Calu3 (cell line): ENCODE results near the gene CCDC59. TPM values are rescaled to one million over a fixed set of nuclear protein-coding genes. Genes with fewer than 3 reads are reported as not detected.

Experiments used
- BruUV-seq: library from RNA; stranded (reverse); fragments of 400-500 nt; replicated peaks from 2 replicates; lab custom pipeline; 2021; lab: Mats Ljungman, UMichigan
- CTCF ChIA-PET: fragments of 300-600 bp; sonication (Branson Sonifier 250); formaldehyde crosslinking; loops from one replicate; lab custom pipeline; 2022; ENCODE audit warnings: antibody characterized with exemption; lab: Charles Lee
- DNase-seq: peaks from one replicate; pipeline ENCODE4 v3.0.0; 2022
- H3K27ac Mint-ChIP-seq: one replicate; pipeline ENCODE4 v1.8.0; 2022; ENCODE audit warnings: mixed read lengths; ENCODE audit not compliant: unreplicated experiment
- H3K27me3 Mint-ChIP-seq: one replicate; pipeline ENCODE4 v1.8.0; 2022; ENCODE audit warnings: mixed read lengths; ENCODE audit not compliant: unreplicated experiment
- H3K36me3 Mint-ChIP-seq: one replicate; pipeline ENCODE4 v1.8.0; 2022; ENCODE audit warnings: mild to moderate bottlenecking, moderate library complexity, mixed read lengths; ENCODE audit not compliant: insufficient read depth, unreplicated experiment
- H3K4me1 Mint-ChIP-seq: one replicate; pipeline ENCODE4 v1.8.0; 2022; ENCODE audit warnings: mild to moderate bottlenecking, low read depth, mixed read lengths; ENCODE audit not compliant: unreplicated experiment
- H3K4me3 Mint-ChIP-seq: one replicate; pipeline ENCODE4 v1.8.0; 2022; ENCODE audit warnings: mild to moderate bottlenecking, low read depth, moderate library complexity, mixed read lengths; ENCODE audit not compliant: unreplicated experiment
- H3K9me3 Mint-ChIP-seq: one replicate; pipeline ENCODE4 v1.8.0; 2022; ENCODE audit warnings: low read depth, mixed read lengths; ENCODE audit not compliant: unreplicated experiment
- CTCF ChIP-seq: fragments of 200-600 bp; IDR thresholded peaks from one replicate; pipeline ENCODE4 v1.8.0; 2022; ENCODE audit warnings: antibody characterized with exemption; ENCODE audit not compliant: unreplicated experiment
- intact Hi-C: fragments of 100-400 bp; cut with micrococcal nuclease; formaldehyde crosslinking; loops from one replicate; pipeline ENCODE4 v1.10.0; 2022; ENCODE audit not compliant: unreplicated experiment
- total RNA-seq: library from RNA; stranded (reverse); gene quantifications from 2 replicates; pipeline ENCODE4 v1.2.3, GENCODE V29; 2022

The CCDC59 gene
- total RNA-seq, 1 experiment from 2014 or later: 55.8 TPM

- no peak for TF ChIP-seq CTCF
- CTCF ChIA-PET: interaction anchor here (0.6 to 1.8 kb wide), 13 partner anchors 13 to 714 kb away, joined by 3 to 8 read pairs (median 3); no protein-coding TSS in a partner anchor
- H3K27me3 Mint-ChIP-seq: no peaks in the 10 kb centered on the region
- BruUV-seq: TSS peak; percentile 37
- peak overlapping the region; percentile 100 for H3K27ac Mint-ChIP-seq
- H3K4me1 Mint-ChIP-seq: peaks cover 17% of the 10 kb centered on the region
- H3K9me3 Mint-ChIP-seq: no peaks in the 10 kb centered on the region
- H3K4me3 Mint-ChIP-seq: peak overlapping the region; percentile 94
- intact Hi-C loops: loop anchor here (1.0 to 10.0 kb wide), 2 partner anchors 714 to 903 kb away; no protein-coding TSS in a partner anchor
- peaks cover 54% of the 10 kb centered on the region for H3K36me3 Mint-ChIP-seq
- DNase-seq: no peak
These were observed 365 bp downstream of the CCDC59 start for GRCh38 chr12:82357845-82358199.

DNA sequence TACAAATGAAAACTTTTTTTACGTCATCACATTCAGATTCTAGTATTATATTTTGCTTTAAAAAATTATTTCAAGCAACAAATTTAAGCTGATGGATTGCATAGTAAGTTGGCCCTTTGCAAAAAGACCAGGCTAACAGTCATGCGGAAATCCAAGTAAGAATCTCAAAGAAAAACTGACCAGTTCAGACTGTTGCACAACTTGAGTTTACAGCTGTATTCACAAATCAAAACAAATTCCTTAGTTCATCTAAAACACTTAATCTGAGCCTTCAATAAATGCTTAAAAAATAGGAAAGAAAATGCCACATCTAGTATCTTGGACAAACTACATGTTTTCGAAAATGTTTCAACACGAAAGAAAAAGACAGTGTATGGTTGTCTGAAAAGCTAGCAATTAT is 847 bp downstream of the CCDC59 start:
- Mint-ChIP-seq H3K9me3 (no peaks in the 10 kb centered on the region), H3K27me3 (no peaks in the 10 kb centered on the region), H3K27ac (peak overlapping the region; percentile 100), H3K36me3 (peaks cover 54% of the 10 kb centered on the region), H3K4me3 (peak overlapping the region; percentile 94), H3K4me1 (peaks cover 17% of the 10 kb centered on the region)
- intact Hi-C loops: loop anchor here (10.0 kb wide), 1 partner anchor 903 kb away; no protein-coding TSS in a partner anchor
- DNase-seq: no peak
- CTCF ChIA-PET: interaction anchor here (1.8 kb wide), 1 partner anchor 54 kb away, joined by 8 read pairs; no protein-coding TSS in a partner anchor
- TF ChIP-seq CTCF: no peak
- no TSS peak for BruUV-seq

- Mint-ChIP-seq H3K27ac (no peak overlapping the region), H3K36me3 (peaks cover 26% of the 10 kb centered on the region), H3K27me3 (no peaks in the 10 kb centered on the region), H3K9me3 (no peaks in the 10 kb centered on the region), H3K4me1 (peaks cover 8% of the 10 kb centered on the region), H3K4me3 (no peak overlapping the region)
- no peak for DNase-seq
- TF ChIP-seq CTCF: no peak
- BruUV-seq: no TSS peak
- intact Hi-C loops: loop anchor here (10.0 kb wide), 1 partner anchor 897 kb away; no protein-coding TSS in a partner anchor
- CTCF ChIA-PET: interaction anchor here (0.6 to 0.7 kb wide), 5 partner anchors 10 to 534 kb away, joined by 3 to 4 read pairs (median 3); partner anchors contain the start of gene TMTC2
These were observed 6.8 kb downstream of the CCDC59 start for GRCh38 chr12:82351390-82351789.

DNA sequence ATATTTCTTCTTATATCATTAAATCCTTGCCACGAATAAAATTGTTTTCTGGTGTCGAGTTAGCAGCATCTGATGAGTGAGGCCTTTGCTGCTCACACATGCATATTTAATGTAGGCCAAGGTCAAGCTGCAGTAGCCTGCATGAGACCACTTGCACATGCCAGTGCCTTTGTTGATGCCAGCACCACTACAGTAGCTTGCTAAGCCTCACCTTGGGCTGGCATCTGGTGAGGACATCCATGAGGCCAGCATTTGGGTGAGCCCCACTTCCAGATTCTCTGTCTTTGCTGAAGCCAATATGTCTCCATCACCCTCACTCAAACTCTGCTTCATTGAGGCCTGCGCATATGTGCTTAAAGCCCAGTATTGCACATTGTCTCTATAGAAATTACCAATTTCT is 8.0 kb downstream of the CCDC59 start:
- no TSS peak for BruUV-seq
- Mint-ChIP-seq H3K4me3 (no peak overlapping the region), H3K27ac (no peak overlapping the region), H3K36me3 (peaks cover 14% of the 10 kb centered on the region), H3K27me3 (no peaks in the 10 kb centered on the region), H3K4me1 (no peaks in the 10 kb centered on the region), H3K9me3 (no peaks in the 10 kb centered on the region)
- no peak for TF ChIP-seq CTCF
- intact Hi-C loops: loop anchor here (10.0 kb wide), 1 partner anchor 895 kb away; no protein-coding TSS in a partner anchor
- DNase-seq: no peak
- CTCF ChIA-PET: no interaction called here
